IMR-90 (cell line): ENCODE measurements around the gene RIC8B. TPM values are rescaled to one million over a fixed set of nuclear protein-coding genes. Genes with fewer than 3 reads are reported as not detected.

Source experiments
- ATAC-seq: fragments of 200-7000 bp; cut with Tn5 transposase; 2 replicates; pipeline ENCODE4 v1.9.1; 2020; ENCODE audit warnings: low read depth, mild to moderate bottlenecking, moderate library complexity
- BruUV-seq: library from RNA; stranded (reverse); fragments of 400-500 nt; replicated peaks from 2 replicates; lab custom pipeline; 2021; lab: Mats Ljungman, UMichigan
- CTCF ChIA-PET: fragments of 300-600 bp; formaldehyde crosslinking; extraction: SDS; loops from one replicate; lab custom pipeline; 2021; ENCODE audit warnings: antibody characterized with exemption; lab: Yijun Ruan, JAX
- POLR2A ChIA-PET: fragments of 300-600 bp; sonication (Branson Sonifier 250); formaldehyde crosslinking; loops from one replicate; lab custom pipeline; 2022; ENCODE audit warnings: antibody characterized with exemption; ENCODE audit not compliant: unreplicated experiment; lab: Charles Lee
- DNase-seq: peaks from one replicate; pipeline ENCODE4 v3.0.0; 2013
- H2AFZ ChIP-seq: replicated peaks from 2 replicates; pipeline ENCODE3; 2013; ENCODE audit warnings: low read length, mild to moderate bottlenecking; ENCODE audit not compliant: poor library complexity
- H2AK5ac ChIP-seq: 2 replicates; pipeline ENCODE4 v1.6.1; 2013; ENCODE audit warnings: low read depth, low read length, inconsistent platforms
- H2AK9ac ChIP-seq: replicated peaks from 2 replicates; pipeline ENCODE3; 2013; ENCODE audit warnings: mild to moderate bottlenecking, low read depth, low read length, moderate library complexity; ENCODE audit not compliant: poor library complexity
- H2BK120ac ChIP-seq: 2 replicates; pipeline ENCODE4 v1.6.1; 2013; ENCODE audit warnings: low read depth, low read length, inconsistent platforms
- H2BK15ac ChIP-seq: 3 replicates; pipeline ENCODE4 v1.6.1; 2013; ENCODE audit warnings: low read depth, low read length, inconsistent platforms
- H2BK20ac ChIP-seq: 2 replicates; pipeline ENCODE4 v1.6.1; 2013; ENCODE audit warnings: low read depth, mild to moderate bottlenecking, inconsistent platforms, low read length, moderate library complexity
- H2BK5ac ChIP-seq: 2 replicates; pipeline ENCODE4 v1.6.1; 2013; ENCODE audit warnings: mild to moderate bottlenecking, low read depth, low read length, inconsistent platforms; ENCODE audit not compliant: poor library complexity, severe bottlenecking
- H3K14ac ChIP-seq: replicated peaks from 2 replicates; pipeline ENCODE4 v1.6.1; 2013; ENCODE audit warnings: low read depth, low read length, inconsistent platforms
- H3K18ac ChIP-seq: 2 replicates; pipeline ENCODE4 v1.6.1; 2013; ENCODE audit warnings: low read depth, low read length, control low read depth
- H3K23ac ChIP-seq: 2 replicates; pipeline ENCODE4 v1.6.1; 2013; ENCODE audit warnings: low read depth, low read length, inconsistent platforms
- H3K27ac ChIP-seq: 2 replicates; pipeline ENCODE4 v1.5.1; 2013; ENCODE audit warnings: mild to moderate bottlenecking, control low read depth, low read length; ENCODE audit not compliant: insufficient read depth
- H3K27me3 ChIP-seq: 2 replicates; pipeline ENCODE4 v1.6.1; 2013; ENCODE audit warnings: low read length; ENCODE audit not compliant: control insufficient read depth, insufficient read depth
- H3K36me3 ChIP-seq: 2 replicates; pipeline ENCODE4 v1.6.1; 2013; ENCODE audit warnings: low read length, mixed read lengths; ENCODE audit not compliant: control insufficient read depth, insufficient read depth
- H3K4ac ChIP-seq: 2 replicates; pipeline ENCODE4 v1.6.1; 2013; ENCODE audit warnings: low read depth, low read length, inconsistent platforms
- H3K4me1 ChIP-seq: 2 replicates; pipeline ENCODE4 v1.6.1; 2013; ENCODE audit warnings: low read length, mixed read lengths; ENCODE audit not compliant: control insufficient read depth, insufficient read depth
- H3K4me2 ChIP-seq: 2 replicates; pipeline ENCODE4 v1.6.1; 2013; ENCODE audit warnings: low read depth, mild to moderate bottlenecking, control low read depth, low read length, moderate library complexity
- H3K4me3 ChIP-seq: 2 replicates; pipeline ENCODE4 v1.5.1; 2013; ENCODE audit warnings: low read depth, mild to moderate bottlenecking, control low read depth, low read length, moderate library complexity; ENCODE audit not compliant: insufficient read depth
- H3K56ac ChIP-seq: 2 replicates; pipeline ENCODE4 v1.6.1; 2013; ENCODE audit warnings: low read length, inconsistent platforms; ENCODE audit not compliant: insufficient read depth; ENCODE audit errors: extremely low read depth
- H3K79me1 ChIP-seq, 2 experiments: 2 replicates each; pipeline ENCODE4 v1.6.1; 2013; ENCODE audit warnings: low read length in 2 of 2, inconsistent platforms in 1 of 2, low read depth in 1 of 2
- H3K9ac ChIP-seq: 2 replicates; pipeline ENCODE4 v1.6.1; 2013; ENCODE audit warnings: low read depth, low read length, control low read depth
- H3K9me1 ChIP-seq: 2 replicates; pipeline ENCODE4 v1.6.1; 2013; ENCODE audit warnings: low read length, inconsistent platforms; ENCODE audit not compliant: insufficient read depth
- H3K9me3 ChIP-seq: 2 replicates; pipeline ENCODE4 v1.6.1; 2013; ENCODE audit warnings: low read length; ENCODE audit not compliant: control insufficient read depth, insufficient read depth
- H4K20me1 ChIP-seq: 2 replicates; pipeline ENCODE4 v1.6.1; 2013; ENCODE audit warnings: low read length, inconsistent platforms; ENCODE audit not compliant: insufficient read depth
- H4K5ac ChIP-seq: 2 replicates; pipeline ENCODE4 v1.6.1; 2013; ENCODE audit warnings: mild to moderate bottlenecking, low read depth, low read length, control low read depth
- H4K8ac ChIP-seq, 2 experiments: 2 replicates each; pipeline ENCODE4 v1.6.1; 2013; ENCODE audit warnings: low read depth in 2 of 2, low read length in 2 of 2, control low read depth in 1 of 2, inconsistent platforms in 1 of 2
- H4K91ac ChIP-seq: 2 replicates; pipeline ENCODE4 v1.6.1; 2013; ENCODE audit warnings: low read depth, low read length, inconsistent platforms; ENCODE audit not compliant: insufficient read depth
- BHLHE40 ChIP-seq: fragments of 150-350 bp; IDR thresholded peaks from 2 replicates; pipeline ENCODE4 v1.6.1; 2016; ENCODE audit warnings: mild to moderate bottlenecking, low read depth, low read length
- MAFK ChIP-seq: IDR thresholded peaks from 2 replicates; pipeline ENCODE4 v1.6.1; 2012; ENCODE audit warnings: low read depth, low read length, improper control_type of control experiment
- WGBS, 2 experiments: methylation state at CpG; one replicate each; pipeline versions ENCODE4 v1.1.5 to v1.1.7; 2013; ENCODE audit warnings: missing lambda C conversion rate in 2 of 2; ENCODE audit not compliant: insufficient read length in 1 of 2; ENCODE audit errors: extremely low coverage in 2 of 2; 5-methylcytosine and 5-hydroxymethylcytosine counted together
- dilution Hi-C: fragments of 300-500 bp; cut with HindIII; formaldehyde crosslinking; loops from one replicate; pipeline ENCODE4 v1.14.3; 2018; ENCODE audit warnings: low sequenced_read_pairs; ENCODE audit not compliant: unreplicated experiment
- in situ Hi-C: fragments of 300-500 bp; cut with MboI; formaldehyde crosslinking; loops from 3 replicates; pipeline ENCODE4 v1.14.3; 2019; ENCODE audit warnings: low sequenced_read_pairs, inconsistent platforms, mixed read lengths
- intact Hi-C: fragments of 100-400 bp; cut with micrococcal nuclease; formaldehyde crosslinking; loops from 2 replicates; pipeline ENCODE4 v1.10.0; 2022
- polyA plus RNA-seq, 3 experiments: library from polyadenylated mRNA; depleted of rRNA; stranded (reverse); fragments of >200 nt; gene quantifications; 2 replicates each; pipeline ENCODE4 v1.2.3, GENCODE V29; 2012; ENCODE audit warnings: low replicate concordance in 1 of 3
- total RNA-seq: library from RNA; depleted of rRNA; stranded (reverse); fragments of >200 nt; gene quantifications from 2 replicates; pipeline ENCODE4 v1.2.3, GENCODE V29; 2012

Gene RIC8B
- total and polyA plus RNA-seq, 2 of the 4 experiments (the other 2 are of a cell fraction) = 5.5 to 19.5 TPM

DNA sequence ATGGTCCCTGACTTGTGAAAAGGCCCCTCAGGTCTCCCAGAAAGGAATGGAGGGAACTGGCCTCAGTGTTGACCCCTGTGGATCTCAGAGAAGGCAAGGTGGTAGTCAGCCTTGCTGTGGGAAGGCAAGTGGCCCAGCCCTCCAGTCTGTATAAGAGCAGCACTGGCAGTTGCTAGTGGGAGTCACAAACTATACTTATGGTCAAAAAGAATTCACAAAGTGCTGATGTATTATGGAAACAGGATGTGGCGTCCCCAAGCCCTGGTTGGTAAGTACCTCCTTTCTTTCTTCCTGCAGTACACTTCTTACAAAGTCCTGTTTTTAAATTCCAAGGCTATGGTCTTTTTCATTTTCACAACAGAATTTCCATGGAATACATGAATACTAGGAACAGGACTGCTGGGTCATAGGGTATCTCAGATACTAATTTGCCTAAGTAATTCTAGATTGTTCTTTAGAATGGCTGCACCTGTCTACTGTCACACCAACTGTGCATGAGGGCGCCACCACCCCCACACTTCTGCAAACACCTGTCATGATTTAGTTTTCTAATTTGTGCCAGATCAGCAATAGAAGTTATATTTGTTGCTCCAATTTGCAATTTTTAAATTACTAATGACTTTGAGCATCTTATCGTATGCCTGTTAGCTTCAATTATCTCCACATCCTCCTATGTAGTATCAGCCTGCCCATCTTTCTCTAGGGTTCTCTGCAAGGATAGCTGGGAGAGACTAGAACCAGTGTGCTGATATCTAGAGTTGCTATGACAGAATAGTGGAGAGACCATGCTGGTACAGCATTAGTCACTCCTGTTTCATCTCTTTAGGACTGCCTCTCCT is 140.5 kb downstream of the RIC8B start:
- dilution Hi-C loops = loop anchor here (25.0 kb wide), 1 partner anchor 528 kb away; no protein-coding TSS in a partner anchor
- no peak overlapping the region for H3K4me3 ChIP-seq
- H4K8ac ChIP-seq = no peak overlapping the region
- no peak overlapping the region for H2AK5ac ChIP-seq
- peaks cover 7% of the 10 kb centered on the region for H3K27me3 ChIP-seq
- H3K4me2 ChIP-seq = no peak overlapping the region
- no peak for TF ChIP-seq BHLHE40
- peak; percentile 30; the same call in 1 of the 2 replicates for TF ChIP-seq MAFK
- in situ Hi-C loops = loop anchor here (5.0 to 10.0 kb wide), 2 partner anchors 528 to 680 kb away; no protein-coding TSS in a partner anchor
- no peak overlapping the region for H2BK15ac ChIP-seq
- H2AK9ac ChIP-seq = no peak overlapping the region
- H4K91ac ChIP-seq = no peak overlapping the region
- H3K79me1 ChIP-seq = no peaks in the 10 kb centered on the region
- no peaks in the 10 kb centered on the region for H4K20me1 ChIP-seq
- H3K4me1 ChIP-seq = no peaks in the 10 kb centered on the region
- intact Hi-C loops = loop anchor here (10.0 kb wide), 1 partner anchor 140 kb away; the partner anchor contains the start of gene RIC8B
- no peak overlapping the region for H4K5ac ChIP-seq
- no peak overlapping the region for H2BK120ac ChIP-seq
- H3K9me1 ChIP-seq = no peaks in the 10 kb centered on the region
- no peaks in the 10 kb centered on the region for H3K9me3 ChIP-seq
- DNase-seq = no peak
- no peak overlapping the region for H3K27ac ChIP-seq
- no peak overlapping the region for H2BK20ac ChIP-seq
- ChIA-PET CTCF (no interaction called here), POLR2A (no interaction called here)
- no CpG with 5 or more reads among the region's 3 CpGs for WGBS, 2 experiments
- no peak for ATAC-seq
- H3K36me3 ChIP-seq = no peaks in the 10 kb centered on the region
- H3K14ac ChIP-seq = no peak overlapping the region
- BruUV-seq = no TSS peak
- H2AFZ ChIP-seq = no peak overlapping the region
- H3K23ac ChIP-seq = no peak overlapping the region
- H3K18ac ChIP-seq = no peak overlapping the region
- H3K4ac ChIP-seq = no peak overlapping the region
- H2BK5ac ChIP-seq = no peak overlapping the region
- H3K9ac ChIP-seq = no peak overlapping the region
- no peak overlapping the region for H3K56ac ChIP-seq
